ENCODE data around the gene POM121L2. TPM values are rescaled to one million over a fixed set of nuclear protein-coding genes. Genes with fewer than 3 reads are reported as not detected.
A peak's percentile ranks its signal among the peaks of the same experiment; 100 is the strongest.

The POM121L2 gene
- polyA plus RNA-seq, 1 donor from 2014 or later, result not detected

GRCh38 chr6:27318973-27319372 lies 6.9 kb upstream of the POM121L2 start:
- Histone ChIP-seq H3K27ac (ENCODE audit: low read length) (no peak overlapping the region), H3K4me3 (ENCODE audit: low read length) (no peak overlapping the region), H2AFZ (ENCODE audit: low read depth, low read length) (no peak overlapping the region), H3K27me3 (ENCODE audit: insufficient read depth, low read depth, low read length) (peaks cover 13% of the 10 kb centered on the region), H3K4me2 (ENCODE audit: low read length) (no peak overlapping the region), H4K20me1 (ENCODE audit: insufficient read depth) (no peaks in the 10 kb centered on the region), H3K79me2 (replicated peaks; ENCODE audit: insufficient read depth, low read length) (no peaks in the 10 kb centered on the region), H3K36me3 (ENCODE audit: insufficient read depth, low read length) (no peaks in the 10 kb centered on the region), H3K9me2 (ENCODE audit: insufficient read depth, low read length) (no peaks in the 10 kb centered on the region), H3F3A (ENCODE audit: insufficient read depth, low read length, poor library complexity, severe bottlenecking) (no peaks in the 10 kb centered on the region), H3K9ac (ENCODE audit: low read length) (no peak overlapping the region), H3K9me3 (ENCODE audit: low read length) (peaks cover 3% of the 10 kb centered on the region)
- TF ChIP-seq POLR2AphosphoS5 (IDR thresholded peaks at IDR 0.05), result no peak
- no peak for TF ChIP-seq EP300 (conservative IDR thresholded peaks at IDR 0.05; ENCODE audit: poor library complexity, severe bottlenecking)
- no peak for TF ChIP-seq TAF1 (IDR thresholded peaks at IDR 0.05; ENCODE audit: low read depth)

GRCh38 chr6:27314046-27314445 lies 2.0 kb upstream of the POM121L2 start:
- no peaks in the 10 kb centered on the region for H4K20me1 ChIP-seq (ENCODE audit: insufficient read depth)
- no peaks in the 10 kb centered on the region for H3F3A ChIP-seq (ENCODE audit: insufficient read depth, low read length, poor library complexity, severe bottlenecking)
- no peak overlapping the region for H3K4me3 ChIP-seq (ENCODE audit: low read length)
- no peaks in the 10 kb centered on the region for H3K79me2 ChIP-seq (replicated peaks; ENCODE audit: insufficient read depth, low read length)
- no peak overlapping the region for H2AFZ ChIP-seq (ENCODE audit: low read depth, low read length)
- H3K27me3 ChIP-seq (ENCODE audit: insufficient read depth, low read depth, low read length), result peaks cover 62% of the 10 kb centered on the region
- no peaks in the 10 kb centered on the region for H3K36me3 ChIP-seq (ENCODE audit: insufficient read depth, low read length)
- TF ChIP-seq EZH2 (IDR thresholded peaks at IDR 0.05; ENCODE audit: borderline replicate concordance, insufficient read depth, low read length, poor library complexity, severe bottlenecking) (no peak), SMC3 (conservative IDR thresholded peaks at IDR 0.05; ENCODE audit: poor library complexity) (no peak), CTCF (IDR thresholded peaks at IDR 0.05; ENCODE audit: poor library complexity, severe bottlenecking) (no peak), TAF1 (IDR thresholded peaks at IDR 0.05; ENCODE audit: low read depth) (no peak), POLR2AphosphoS5 (IDR thresholded peaks at IDR 0.05) (no peak), RAD21 (conservative IDR thresholded peaks at IDR 0.05) (no peak)
- H3K9ac ChIP-seq (ENCODE audit: low read length), result no peak overlapping the region
- no peak overlapping the region for H3K27ac ChIP-seq (ENCODE audit: low read length)
- H3K4me2 ChIP-seq (ENCODE audit: low read length), result no peak overlapping the region
- H3K9me3 ChIP-seq (ENCODE audit: low read length), result peaks cover 10% of the 10 kb centered on the region
- no peaks in the 10 kb centered on the region for H3K9me2 ChIP-seq (ENCODE audit: insufficient read depth, low read length)

- Histone ChIP-seq H3K27ac (ENCODE audit: low read length) (no peak overlapping the region), H4K20me1 (ENCODE audit: insufficient read depth) (no peaks in the 10 kb centered on the region), H3K9me3 (ENCODE audit: low read length) (peaks cover 10% of the 10 kb centered on the region), H3K9me2 (ENCODE audit: insufficient read depth, low read length) (no peaks in the 10 kb centered on the region), H3K4me3 (ENCODE audit: low read length) (peak overlapping the region; percentile 76), H3K4me2 (ENCODE audit: low read length) (no peak overlapping the region), H2AFZ (ENCODE audit: low read depth, low read length) (no peak overlapping the region), H3K27me3 (ENCODE audit: insufficient read depth, low read depth, low read length) (peaks cover 70% of the 10 kb centered on the region), H3K36me3 (ENCODE audit: insufficient read depth, low read length) (no peaks in the 10 kb centered on the region), H3K79me2 (replicated peaks; ENCODE audit: insufficient read depth, low read length) (no peaks in the 10 kb centered on the region), H3F3A (ENCODE audit: insufficient read depth, low read length, poor library complexity, severe bottlenecking) (no peaks in the 10 kb centered on the region), H3K9ac (ENCODE audit: low read length) (no peak overlapping the region)
- no peak for TF ChIP-seq CTCF (IDR thresholded peaks at IDR 0.05; ENCODE audit: poor library complexity, severe bottlenecking)
- TF ChIP-seq MXI1 (conservative IDR thresholded peaks at IDR 0.05; ENCODE audit: poor library complexity, severe bottlenecking), result no peak
- TF ChIP-seq EP300 (conservative IDR thresholded peaks at IDR 0.05; ENCODE audit: poor library complexity, severe bottlenecking), result no peak
- TF ChIP-seq TAF1 (IDR thresholded peaks at IDR 0.05; ENCODE audit: low read depth), result no peak
- no peak for TF ChIP-seq EZH2 (IDR thresholded peaks at IDR 0.05; ENCODE audit: borderline replicate concordance, insufficient read depth, low read length, poor library complexity, severe bottlenecking)
- no peak for TF ChIP-seq REST (IDR thresholded peaks at IDR 0.05; ENCODE audit: borderline replicate concordance)
- no peak for TF ChIP-seq RAD21 (conservative IDR thresholded peaks at IDR 0.05)
- no peak for TF ChIP-seq SMC3 (conservative IDR thresholded peaks at IDR 0.05; ENCODE audit: poor library complexity)
- TF ChIP-seq POLR2AphosphoS5 (IDR thresholded peaks at IDR 0.05), result no peak
These were observed 838 bp upstream of the POM121L2 start for GRCh38 chr6:27312950-27313271.

All from neural cell (in vitro differentiated cells).